Right cardiac atrium (tissue), 5 donors: Measurements from ENCODE around the gene FLT1. TPM values are rescaled to one million over a fixed set of nuclear protein-coding genes. Genes with fewer than 3 reads are reported as not detected.

Experiments used
- ATAC-seq, 2 donors: fragments of 200-7000 bp; cut with Tn5 transposase; one replicate each; pipeline versions ENCODE4 v1.8.0 to v1.9.1; 2020; ENCODE audit warnings: moderate library complexity in 2 of 2, mild to moderate bottlenecking in 1 of 2
- DNase-seq, 3 donors: peaks; one replicate each; pipeline ENCODE4 v3.0.0-alpha.2; 2020
- H3K27ac ChIP-seq: one replicate; pipeline ENCODE4 v1.5.1; 2013; ENCODE audit warnings: mild to moderate bottlenecking, low read length, control low read depth, moderate library complexity
- H3K27me3 ChIP-seq: one replicate; pipeline ENCODE4 v1.6.1; 2013; ENCODE audit not compliant: control insufficient read depth, insufficient read depth
- H3K4me1 ChIP-seq: one replicate; pipeline ENCODE4 v1.6.1; 2013; ENCODE audit warnings: low read length; ENCODE audit not compliant: control insufficient read depth, insufficient read depth
- H3K4me3 ChIP-seq: one replicate; pipeline ENCODE4 v1.5.1; 2013; ENCODE audit warnings: low read length, control low read depth
- H3K9me3 ChIP-seq: one replicate; pipeline ENCODE4 v1.6.1; 2013; ENCODE audit warnings: low read length; ENCODE audit not compliant: control insufficient read depth
- WGBS: extraction: QIAGEN DNeasy Blood & Tissue Kit; methylation state at CpG from one replicate; pipeline ENCODE4 v1.1.7; 2013; 5-methylcytosine and 5-hydroxymethylcytosine counted together
- intact Hi-C, 4 donors: fragments of 100-400 bp; cut with DNase I; formaldehyde crosslinking; loops; one replicate each; pipeline versions ENCODE4 v1.11.0 to v1.14.0; 2022 to 2023
- polyA plus RNA-seq: library from polyadenylated mRNA; stranded (reverse); fragments of 200-250 nt; gene quantifications from one replicate; pipeline ENCODE4 v1.2.3, GENCODE V29; 2013
- total RNA-seq, 4 donors: library from RNA; stranded (reverse); fragmentation: NEBNext Ultra II Directional; extraction: Animal tissue kit (Norgen Biotek cat#: 25700); gene quantifications; one replicate each; pipeline ENCODE4 v1.2.1, GENCODE V29; 2021
- donor health status: healthy with polysubstance abuse.
- donor health status: DM: no; HTN: yes; CAD: no.
- donor health status: DM: no; HTN: no; CAD: no.
- donor health status: DM: no; HTN: yes; CAD: no; lungs with severe emphysema.
- donor health status: DM: yes; HTN: yes; CAD: no.

FLT1 gene
- total and polyA plus RNA-seq, 5 donors: 24.9 to 53.4 (median 37.5) TPM

GRCh38 chr13:28387740-28388501 is 107.0 kb downstream of the FLT1 start:
- intact Hi-C loops: no loop called here
- no peak overlapping the region for H3K4me3 ChIP-seq
- H3K27ac ChIP-seq: no peak overlapping the region
- no peaks in the 10 kb centered on the region for H3K9me3 ChIP-seq
- 58% methylated on average over 4 of the region's 4 CpGs for WGBS
- H3K4me1 ChIP-seq: peaks cover 3% of the 10 kb centered on the region
- no peak for DNase-seq
- H3K27me3 ChIP-seq: no peaks in the 10 kb centered on the region
- no peak for ATAC-seq

- no peak overlapping the region for H3K4me3 ChIP-seq
- ATAC-seq (no peak), DNase-seq (no peak)
- intact Hi-C loops: no loop called here
- H3K27ac ChIP-seq: no peak overlapping the region
- H3K27me3 ChIP-seq: no peaks in the 10 kb centered on the region
- peaks cover 1% of the 10 kb centered on the region for H3K4me1 ChIP-seq
- 88% methylated on average over 1 of the region's 1 CpG for WGBS
- H3K9me3 ChIP-seq: no peaks in the 10 kb centered on the region
Observed at GRCh38 chr13:28385362-28385761, 109.6 kb downstream of the FLT1 start.

- 78% methylated on average over 4 of the region's 4 CpGs for WGBS
- peaks cover 1% of the 10 kb centered on the region for H3K4me1 ChIP-seq
- intact Hi-C loops: no loop called here
Observed at GRCh38 chr13:28384789-28385188, 110.1 kb downstream of the FLT1 start.

GRCh38 chr13:28380319-28380718 is 114.6 kb downstream of the FLT1 start:
- no peak overlapping the region for H3K27ac ChIP-seq
- no peaks in the 10 kb centered on the region for H3K9me3 ChIP-seq
- no peak for DNase-seq
- intact Hi-C loops: no loop called here
- 93% methylated on average over 3 of the region's 3 CpGs for WGBS
- ATAC-seq: no peak
- no peaks in the 10 kb centered on the region for H3K27me3 ChIP-seq
- H3K4me1 ChIP-seq: no peaks in the 10 kb centered on the region
- H3K4me3 ChIP-seq: no peak overlapping the region

More at GRCh38 chr13:28384789-28385188, 110.1 kb downstream of the FLT1 start:
- no peaks in the 10 kb centered on the region for H3K9me3 ChIP-seq
- no peaks in the 10 kb centered on the region for H3K27me3 ChIP-seq
- ATAC-seq (no peak), DNase-seq (no peak)
- H3K27ac ChIP-seq: no peak overlapping the region
- H3K4me3 ChIP-seq: no peak overlapping the region

GRCh38 chr13:28379371-28380083 is 115.4 kb downstream of the FLT1 start:
- intact Hi-C loops: no loop called here
- 72% methylated on average over 12 of the region's 12 CpGs for WGBS
- H3K4me1 ChIP-seq: no peaks in the 10 kb centered on the region
- ATAC-seq: peak; percentile 33 to 59
- H3K9me3 ChIP-seq: no peaks in the 10 kb centered on the region
- H3K4me3 ChIP-seq: no peak overlapping the region
- H3K27me3 ChIP-seq: no peaks in the 10 kb centered on the region
- no peak overlapping the region for H3K27ac ChIP-seq
- DNase-seq: peak in 1 of 3 donors; percentile 40

- no peak for DNase-seq
- Histone ChIP-seq H3K27ac (no peak overlapping the region), H3K4me3 (no peak overlapping the region), H3K27me3 (no peaks in the 10 kb centered on the region), H3K9me3 (no peaks in the 10 kb centered on the region), H3K4me1 (no peaks in the 10 kb centered on the region)
- 62% methylated on average over 2 of the region's 2 CpGs for WGBS
- ATAC-seq: peak in 1 of 2 donors; percentile 37
- intact Hi-C loops: no loop called here
Observed at GRCh38 chr13:28376604-28377003, 118.3 kb downstream of the FLT1 start.

GRCh38 chr13:28375250-28375930 is 119.5 kb downstream of the FLT1 start:
- DNase-seq: no peak
- ATAC-seq: no peak
- intact Hi-C loops: no loop called here
- Histone ChIP-seq H3K27ac (no peak overlapping the region), H3K9me3 (no peaks in the 10 kb centered on the region), H3K4me1 (no peaks in the 10 kb centered on the region), H3K27me3 (no peaks in the 10 kb centered on the region), H3K4me3 (no peak overlapping the region)
- 71% methylated on average over 5 of the region's 5 CpGs for WGBS

- DNase-seq: no peak
- Histone ChIP-seq H3K27ac (no peak overlapping the region), H3K9me3 (no peaks in the 10 kb centered on the region), H3K27me3 (no peaks in the 10 kb centered on the region), H3K4me1 (no peaks in the 10 kb centered on the region), H3K4me3 (no peak overlapping the region)
- intact Hi-C loops: no loop called here
- WGBS: 73% methylated on average over 3 of the region's 3 CpGs
- no peak for ATAC-seq
Observed at GRCh38 chr13:28373810-28374209, 121.1 kb downstream of the FLT1 start.

- H3K9me3 ChIP-seq: no peaks in the 10 kb centered on the region
- intact Hi-C loops: no loop called here
- ATAC-seq (no peak), DNase-seq (no peak)
- H3K27me3 ChIP-seq: no peaks in the 10 kb centered on the region
- no peak overlapping the region for H3K4me3 ChIP-seq
- 83% methylated on average over 4 of the region's 4 CpGs for WGBS
- H3K27ac ChIP-seq: no peak overlapping the region
- no peaks in the 10 kb centered on the region for H3K4me1 ChIP-seq
Observed at GRCh38 chr13:28370448-28370847, 124.5 kb downstream of the FLT1 start.

- intact Hi-C loops: loop anchor here in 1 of 4 donors (10.0 kb wide), 1 partner anchor 106 kb away; no protein-coding TSS in a partner anchor
- DNase-seq: no peak
- H3K4me3 ChIP-seq: no peak overlapping the region
- 89% methylated on average over 2 of the region's 2 CpGs for WGBS
- H3K27ac ChIP-seq: no peak overlapping the region
- no peaks in the 10 kb centered on the region for H3K9me3 ChIP-seq
- H3K27me3 ChIP-seq: no peaks in the 10 kb centered on the region
- no peak for ATAC-seq
- H3K4me1 ChIP-seq: peaks cover 9% of the 10 kb centered on the region
Observed at GRCh38 chr13:28358708-28359107, 136.2 kb downstream of the FLT1 start.

GRCh38 chr13:28357911-28358433 is 137.0 kb downstream of the FLT1 start:
- no peak overlapping the region for H3K4me3 ChIP-seq
- peak in 1 of 3 donors; percentile 35 for DNase-seq
- intact Hi-C loops: loop anchor here in 1 of 4 donors (10.0 kb wide), 1 partner anchor 107 kb away; no protein-coding TSS in a partner anchor
- H3K27ac ChIP-seq: no peak overlapping the region
- 73% methylated on average over 4 of the region's 4 CpGs for WGBS
- H3K9me3 ChIP-seq: no peaks in the 10 kb centered on the region
- H3K4me1 ChIP-seq: peaks cover 9% of the 10 kb centered on the region
- peak; percentile 43 to 52 for ATAC-seq
- H3K27me3 ChIP-seq: no peaks in the 10 kb centered on the region
